ENCODE measurements around the gene ZC3H12A.

DNA sequence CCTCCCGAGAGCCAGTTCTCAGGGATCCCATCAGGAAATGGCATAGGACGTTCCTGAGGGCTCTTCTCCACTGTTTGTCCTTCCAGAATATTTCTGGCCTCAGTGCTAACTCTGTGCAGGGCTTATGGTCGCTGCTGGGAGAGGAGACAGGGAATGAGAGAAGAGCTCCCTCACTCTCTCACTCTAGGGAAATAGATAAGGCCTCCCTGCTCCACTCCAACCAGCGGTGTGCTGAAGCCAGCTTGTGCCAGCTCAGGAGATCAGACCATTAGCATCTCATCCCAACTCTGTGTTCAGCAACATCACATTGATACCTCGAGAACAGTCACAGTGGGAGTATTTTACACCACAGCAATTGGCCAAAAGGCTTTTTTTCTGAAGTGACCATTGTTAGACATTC lies 49.2 kb upstream of the ZC3H12A start:
- TF ChIP-seq, protein P1, sequence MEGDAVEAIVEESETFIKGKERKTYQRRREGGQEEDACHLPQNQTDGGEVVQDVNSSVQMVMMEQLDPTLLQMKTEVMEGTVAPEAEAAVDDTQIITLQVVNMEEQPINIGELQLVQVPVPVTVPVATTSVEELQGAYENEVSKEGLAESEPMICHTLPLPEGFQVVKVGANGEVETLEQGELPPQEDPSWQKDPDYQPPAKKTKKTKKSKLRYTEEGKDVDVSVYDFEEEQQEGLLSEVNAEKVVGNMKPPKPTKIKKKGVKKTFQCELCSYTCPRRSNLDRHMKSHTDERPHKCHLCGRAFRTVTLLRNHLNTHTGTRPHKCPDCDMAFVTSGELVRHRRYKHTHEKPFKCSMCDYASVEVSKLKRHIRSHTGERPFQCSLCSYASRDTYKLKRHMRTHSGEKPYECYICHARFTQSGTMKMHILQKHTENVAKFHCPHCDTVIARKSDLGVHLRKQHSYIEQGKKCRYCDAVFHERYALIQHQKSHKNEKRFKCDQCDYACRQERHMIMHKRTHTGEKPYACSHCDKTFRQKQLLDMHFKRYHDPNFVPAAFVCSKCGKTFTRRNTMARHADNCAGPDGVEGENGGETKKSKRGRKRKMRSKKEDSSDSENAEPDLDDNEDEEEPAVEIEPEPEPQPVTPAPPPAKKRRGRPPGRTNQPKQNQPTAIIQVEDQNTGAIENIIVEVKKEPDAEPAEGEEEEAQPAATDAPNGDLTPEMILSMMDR (IDR thresholded peaks at IDR 0.05), result no peak
- TF ChIP-seq POLR2A (IDR thresholded peaks at IDR 0.05), result no peak

All from testis (tissue), 2 donors.